ENCODE results near the gene SWI5. TPM values are rescaled to one million over a fixed set of nuclear protein-coding genes. Genes with fewer than 3 reads are reported as not detected.
A peak's percentile ranks its signal among the peaks of the same experiment; 100 is the strongest.

SWI5 gene
- total and polyA plus RNA-seq, 9 of the 15 experiments (the other 6 are each of a cell fraction or from before 2014, with no cell fraction given) = 62.8 to 133 (median 95.9) TPM

DNA sequence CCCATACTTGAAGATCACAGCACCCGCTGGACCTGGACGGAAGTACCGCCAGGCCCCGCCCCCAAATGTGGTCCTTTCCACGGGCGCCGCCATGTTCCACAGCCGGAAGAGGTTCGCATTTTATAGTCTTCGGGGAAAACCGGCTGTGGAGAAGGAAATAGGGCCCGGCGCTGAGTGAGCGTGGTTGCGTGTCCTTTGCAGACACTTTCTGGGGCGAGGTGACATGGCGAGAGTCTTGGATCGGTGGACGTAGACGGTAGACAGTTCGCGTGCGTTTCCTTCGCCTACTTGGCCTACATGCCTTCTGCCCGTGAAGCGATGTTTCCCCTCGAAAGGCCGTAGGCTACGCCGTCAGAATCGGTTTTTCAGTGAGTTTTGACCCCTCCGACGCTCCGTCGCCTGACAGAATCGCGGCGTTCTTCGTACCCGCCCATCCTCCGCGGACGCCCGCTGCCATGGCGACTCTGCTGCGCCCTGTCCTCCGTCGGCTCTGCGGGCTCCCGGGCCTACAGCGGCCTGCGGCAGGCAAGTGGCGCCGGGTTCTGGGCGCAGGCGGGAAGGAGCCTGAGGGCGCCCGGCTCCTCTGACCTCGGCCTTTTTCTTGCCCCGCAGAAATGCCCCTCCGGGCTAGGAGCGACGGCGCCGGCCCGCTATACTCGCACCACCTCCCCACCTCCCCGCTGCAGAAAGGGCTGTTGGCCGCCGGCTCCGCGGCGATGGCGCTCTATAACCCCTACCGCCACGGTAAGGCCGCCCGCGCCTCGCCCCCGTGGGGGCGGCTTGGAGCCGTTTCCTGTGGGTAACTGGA, 46.5 kb downstream of the SWI5 start, which contains the start of the genes COQ4 and TRUB2 (continued):
- TF ChIP-seq HNRNPLL (IDR thresholded peaks at IDR 0.05; ENCODE audit: low read depth, low read length, poor library complexity, severe bottlenecking) (peak; percentile 84), RBM34 (IDR thresholded peaks at IDR 0.05; ENCODE audit: borderline replicate concordance, insufficient read depth, low read length) (0 out of 2 replicates have a peak, but pooled peaks have one; percentile 71), PTBP1 (IDR thresholded peaks at IDR 0.05; ENCODE audit: low read depth, low read length) (no peak), CREB1 (IDR thresholded peaks at IDR 0.05) (no peak), CREB1 (CRISPR knock-in tag; IDR thresholded peaks at IDR 0.05) (no peak), GATA2 (CRISPR knock-in tag; IDR thresholded peaks at IDR 0.05) (no peak), SP2 (IDR thresholded peaks at IDR 0.05; ENCODE audit: extremely low read depth, low read depth, low read length, poor library complexity, severe bottlenecking) (peak; percentile 24), ZNF445 (CRISPR knock-in tag; IDR thresholded peaks at IDR 0.05; ENCODE audit: low read depth) (0 out of 2 replicates have a peak, but pooled peaks have one; percentile 47), PHF8 (IDR thresholded peaks at IDR 0.05; ENCODE audit: borderline replicate concordance, low read length) (peak; percentile 100), KDM4B (IDR thresholded peaks at IDR 0.05; ENCODE audit: borderline replicate concordance in 2 of 2, low read depth in 1 of 2) (no peak), NR4A1 (CRISPR knock-in tag; IDR thresholded peaks at IDR 0.05) (peak; percentile 91; the same call in 1 of the 2 replicates), NR4A1 (tag; IDR thresholded peaks at IDR 0.05) (peak; percentile 96)
- TF ChIP-seq, protein P1, sequence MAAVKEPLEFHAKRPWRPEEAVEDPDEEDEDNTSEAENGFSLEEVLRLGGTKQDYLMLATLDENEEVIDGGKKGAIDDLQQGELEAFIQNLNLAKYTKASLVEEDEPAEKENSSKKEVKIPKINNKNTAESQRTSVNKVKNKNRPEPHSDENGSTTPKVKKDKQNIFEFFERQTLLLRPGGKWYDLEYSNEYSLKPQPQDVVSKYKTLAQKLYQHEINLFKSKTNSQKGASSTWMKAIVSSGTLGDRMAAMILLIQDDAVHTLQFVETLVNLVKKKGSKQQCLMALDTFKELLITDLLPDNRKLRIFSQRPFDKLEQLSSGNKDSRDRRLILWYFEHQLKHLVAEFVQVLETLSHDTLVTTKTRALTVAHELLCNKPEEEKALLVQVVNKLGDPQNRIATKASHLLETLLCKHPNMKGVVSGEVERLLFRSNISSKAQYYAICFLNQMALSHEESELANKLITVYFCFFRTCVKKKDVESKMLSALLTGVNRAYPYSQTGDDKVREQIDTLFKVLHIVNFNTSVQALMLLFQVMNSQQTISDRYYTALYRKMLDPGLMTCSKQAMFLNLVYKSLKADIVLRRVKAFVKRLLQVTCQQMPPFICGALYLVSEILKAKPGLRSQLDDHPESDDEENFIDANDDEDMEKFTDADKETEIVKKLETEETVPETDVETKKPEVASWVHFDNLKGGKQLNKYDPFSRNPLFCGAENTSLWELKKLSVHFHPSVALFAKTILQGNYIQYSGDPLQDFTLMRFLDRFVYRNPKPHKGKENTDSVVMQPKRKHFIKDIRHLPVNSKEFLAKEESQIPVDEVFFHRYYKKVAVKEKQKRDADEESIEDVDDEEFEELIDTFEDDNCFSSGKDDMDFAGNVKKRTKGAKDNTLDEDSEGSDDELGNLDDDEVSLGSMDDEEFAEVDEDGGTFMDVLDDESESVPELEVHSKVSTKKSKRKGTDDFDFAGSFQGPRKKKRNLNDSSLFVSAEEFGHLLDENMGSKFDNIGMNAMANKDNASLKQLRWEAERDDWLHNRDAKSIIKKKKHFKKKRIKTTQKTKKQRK (IDR thresholded peaks at IDR 0.05; ENCODE audit: borderline replicate concordance, low read depth, low read length) = 0 out of 2 replicates have a peak, but pooled peaks have one; percentile 44
- TF ChIP-seq, protein P2, sequence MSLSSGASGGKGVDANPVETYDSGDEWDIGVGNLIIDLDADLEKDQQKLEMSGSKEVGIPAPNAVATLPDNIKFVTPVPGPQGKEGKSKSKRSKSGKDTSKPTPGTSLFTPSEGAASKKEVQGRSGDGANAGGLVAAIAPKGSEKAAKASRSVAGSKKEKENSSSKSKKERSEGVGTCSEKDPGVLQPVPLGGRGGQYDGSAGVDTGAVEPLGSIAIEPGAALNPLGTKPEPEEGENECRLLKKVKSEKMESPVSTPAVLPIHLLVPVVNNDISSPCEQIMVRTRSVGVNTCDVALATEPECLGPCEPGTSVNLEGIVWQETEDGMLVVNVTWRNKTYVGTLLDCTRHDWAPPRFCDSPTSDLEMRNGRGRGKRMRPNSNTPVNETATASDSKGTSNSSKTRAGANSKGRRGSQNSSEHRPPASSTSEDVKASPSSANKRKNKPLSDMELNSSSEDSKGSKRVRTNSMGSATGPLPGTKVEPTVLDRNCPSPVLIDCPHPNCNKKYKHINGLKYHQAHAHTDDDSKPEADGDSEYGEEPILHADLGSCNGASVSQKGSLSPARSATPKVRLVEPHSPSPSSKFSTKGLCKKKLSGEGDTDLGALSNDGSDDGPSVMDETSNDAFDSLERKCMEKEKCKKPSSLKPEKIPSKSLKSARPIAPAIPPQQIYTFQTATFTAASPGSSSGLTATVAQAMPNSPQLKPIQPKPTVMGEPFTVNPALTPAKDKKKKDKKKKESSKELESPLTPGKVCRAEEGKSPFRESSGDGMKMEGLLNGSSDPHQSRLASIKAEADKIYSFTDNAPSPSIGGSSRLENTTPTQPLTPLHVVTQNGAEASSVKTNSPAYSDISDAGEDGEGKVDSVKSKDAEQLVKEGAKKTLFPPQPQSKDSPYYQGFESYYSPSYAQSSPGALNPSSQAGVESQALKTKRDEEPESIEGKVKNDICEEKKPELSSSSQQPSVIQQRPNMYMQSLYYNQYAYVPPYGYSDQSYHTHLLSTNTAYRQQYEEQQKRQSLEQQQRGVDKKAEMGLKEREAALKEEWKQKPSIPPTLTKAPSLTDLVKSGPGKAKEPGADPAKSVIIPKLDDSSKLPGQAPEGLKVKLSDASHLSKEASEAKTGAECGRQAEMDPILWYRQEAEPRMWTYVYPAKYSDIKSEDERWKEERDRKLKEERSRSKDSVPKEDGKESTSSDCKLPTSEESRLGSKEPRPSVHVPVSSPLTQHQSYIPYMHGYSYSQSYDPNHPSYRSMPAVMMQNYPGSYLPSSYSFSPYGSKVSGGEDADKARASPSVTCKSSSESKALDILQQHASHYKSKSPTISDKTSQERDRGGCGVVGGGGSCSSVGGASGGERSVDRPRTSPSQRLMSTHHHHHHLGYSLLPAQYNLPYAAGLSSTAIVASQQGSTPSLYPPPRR (CRISPR knock-in tag; IDR thresholded peaks at IDR 0.05; ENCODE audit: borderline replicate concordance) = no peak
- TF ChIP-seq, protein P3, sequence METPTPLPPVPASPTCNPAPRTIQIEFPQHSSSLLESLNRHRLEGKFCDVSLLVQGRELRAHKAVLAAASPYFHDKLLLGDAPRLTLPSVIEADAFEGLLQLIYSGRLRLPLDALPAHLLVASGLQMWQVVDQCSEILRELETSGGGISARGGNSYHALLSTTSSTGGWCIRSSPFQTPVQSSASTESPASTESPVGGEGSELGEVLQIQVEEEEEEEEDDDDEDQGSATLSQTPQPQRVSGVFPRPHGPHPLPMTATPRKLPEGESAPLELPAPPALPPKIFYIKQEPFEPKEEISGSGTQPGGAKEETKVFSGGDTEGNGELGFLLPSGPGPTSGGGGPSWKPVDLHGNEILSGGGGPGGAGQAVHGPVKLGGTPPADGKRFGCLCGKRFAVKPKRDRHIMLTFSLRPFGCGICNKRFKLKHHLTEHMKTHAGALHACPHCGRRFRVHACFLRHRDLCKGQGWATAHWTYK (CRISPR knock-in tag; IDR thresholded peaks at IDR 0.05) = peak; percentile 91
